GM13976 (cell line): ENCODE data around the gene DDR2.

Experiments used
- DNase-seq: peaks from one replicate; pipeline ENCODE4 v3.0.0; 2012; ENCODE audit warnings: low spot score
- in situ Hi-C: fragments of 300-500 bp; cut with MboI; formaldehyde crosslinking; loops from one replicate; pipeline ENCODE4 v1.12.0; 2022; ENCODE audit warnings: low sequenced_read_pairs, mixed read lengths, inconsistent platforms; ENCODE audit not compliant: unreplicated experiment
- TF ChIP-seq, protein P1 (sequence below): IDR thresholded peaks from 2 replicates; pipeline ENCODE4 v1.5.1; 2012; ENCODE audit warnings: borderline replicate concordance, mild to moderate bottlenecking; ENCODE audit not compliant: insufficient read depth; ENCODE audit errors: extremely low read depth, missing control alignments, control extremely low read depth

DDR2 gene

DNA sequence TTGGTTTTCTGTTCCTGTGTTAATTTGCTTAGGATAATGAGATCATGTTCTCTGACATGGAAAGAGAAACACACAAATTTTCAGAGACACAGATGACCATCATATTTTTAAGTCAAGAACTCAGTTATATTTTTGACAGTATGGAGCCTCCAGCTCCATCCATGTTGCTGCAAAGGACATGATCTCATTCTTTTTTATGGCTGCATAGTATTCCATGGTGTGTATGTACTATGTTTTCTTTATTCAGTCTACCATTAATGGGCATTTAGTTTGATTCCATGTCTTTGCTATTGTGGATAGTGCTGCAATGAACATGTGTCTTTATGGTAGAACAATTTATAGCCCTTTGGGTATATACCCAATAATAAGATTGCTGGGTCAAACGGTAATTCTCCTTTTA is 47.0 kb downstream of the DDR2 start:
- no peak for DNase-seq
- TF ChIP-seq, protein P1, sequence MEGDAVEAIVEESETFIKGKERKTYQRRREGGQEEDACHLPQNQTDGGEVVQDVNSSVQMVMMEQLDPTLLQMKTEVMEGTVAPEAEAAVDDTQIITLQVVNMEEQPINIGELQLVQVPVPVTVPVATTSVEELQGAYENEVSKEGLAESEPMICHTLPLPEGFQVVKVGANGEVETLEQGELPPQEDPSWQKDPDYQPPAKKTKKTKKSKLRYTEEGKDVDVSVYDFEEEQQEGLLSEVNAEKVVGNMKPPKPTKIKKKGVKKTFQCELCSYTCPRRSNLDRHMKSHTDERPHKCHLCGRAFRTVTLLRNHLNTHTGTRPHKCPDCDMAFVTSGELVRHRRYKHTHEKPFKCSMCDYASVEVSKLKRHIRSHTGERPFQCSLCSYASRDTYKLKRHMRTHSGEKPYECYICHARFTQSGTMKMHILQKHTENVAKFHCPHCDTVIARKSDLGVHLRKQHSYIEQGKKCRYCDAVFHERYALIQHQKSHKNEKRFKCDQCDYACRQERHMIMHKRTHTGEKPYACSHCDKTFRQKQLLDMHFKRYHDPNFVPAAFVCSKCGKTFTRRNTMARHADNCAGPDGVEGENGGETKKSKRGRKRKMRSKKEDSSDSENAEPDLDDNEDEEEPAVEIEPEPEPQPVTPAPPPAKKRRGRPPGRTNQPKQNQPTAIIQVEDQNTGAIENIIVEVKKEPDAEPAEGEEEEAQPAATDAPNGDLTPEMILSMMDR, result no peak
- in situ Hi-C loops, result no loop called here

DNA sequence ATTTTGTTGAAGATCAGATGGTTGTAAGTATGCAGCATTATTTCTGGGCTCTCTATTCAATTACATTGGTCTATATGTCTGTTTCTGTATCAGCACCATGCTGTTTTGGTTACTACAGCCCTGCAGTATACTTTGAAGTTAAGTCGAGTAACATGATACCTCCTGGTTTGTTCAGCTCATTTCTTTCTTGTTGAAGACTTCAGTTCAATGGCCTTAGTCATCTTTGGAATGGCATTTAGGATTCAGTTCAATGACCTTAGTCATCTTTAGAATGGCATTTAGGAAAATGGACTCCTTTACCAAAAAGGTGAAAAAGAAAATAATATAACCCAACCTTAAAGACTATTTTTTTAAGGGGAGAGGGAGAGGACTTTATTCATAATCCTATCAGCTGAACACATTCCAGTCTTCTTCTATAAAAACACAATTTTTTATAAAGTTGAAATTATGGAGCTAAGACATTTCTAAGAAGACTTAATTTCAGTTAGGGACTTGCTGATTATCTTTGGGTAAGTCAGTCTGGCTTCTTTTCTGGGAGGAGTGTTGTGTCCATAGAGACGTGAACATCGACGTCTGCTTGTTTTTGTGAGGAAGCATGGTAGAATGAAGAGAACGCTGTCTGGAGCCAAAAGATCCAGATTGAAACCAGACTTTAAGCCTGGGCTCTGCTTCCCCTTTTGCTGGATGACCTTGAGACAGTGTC is 48.3 kb downstream of the DDR2 start:
- in situ Hi-C loops, result no loop called here
- DNase-seq, result no peak

DNA sequence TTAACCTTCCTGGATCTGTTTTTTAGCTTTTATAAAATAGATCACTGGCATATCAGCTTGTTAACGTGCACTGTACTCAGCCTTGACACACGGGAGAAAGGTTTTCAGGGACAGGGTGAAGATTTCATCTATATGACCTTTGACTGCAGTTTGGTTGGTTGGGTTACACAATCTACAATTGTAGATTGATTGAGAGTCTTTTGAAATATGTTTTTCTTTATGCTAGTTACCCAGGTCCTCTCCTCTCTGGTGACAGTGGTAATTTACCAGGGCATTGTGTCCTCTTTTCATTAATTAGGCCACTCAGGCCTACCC is 48.8 kb downstream of the DDR2 start:
- no peak for DNase-seq
- TF ChIP-seq, protein P1, result no peak
- in situ Hi-C loops, result no loop called here

More for the DNA sequence above, 48.3 kb downstream of the DDR2 start:
- TF ChIP-seq, protein P1, result no peak

DNA sequence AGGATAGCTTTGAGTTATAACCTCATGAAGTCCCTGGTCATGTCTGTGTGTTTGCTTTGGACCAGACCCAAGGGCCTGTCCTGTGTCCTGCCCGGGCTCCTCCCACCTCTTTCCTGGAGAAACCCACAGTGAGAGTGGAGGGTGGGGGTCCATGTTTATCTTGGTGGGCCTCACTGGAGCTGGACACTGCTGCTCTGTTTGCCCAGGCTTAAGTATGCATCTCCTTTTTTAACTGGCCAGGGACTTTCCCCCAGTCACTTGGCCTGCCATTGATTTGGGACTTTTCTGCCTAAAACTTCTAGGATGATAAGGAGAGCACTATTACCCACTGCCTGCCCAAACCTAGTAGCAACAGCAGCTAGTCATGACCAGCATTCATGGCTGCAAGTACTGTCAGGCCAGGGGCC is 49.8 kb downstream of the DDR2 start:
- DNase-seq, result no peak
- TF ChIP-seq, protein P1, result no peak
- in situ Hi-C loops, result no loop called here

DNA sequence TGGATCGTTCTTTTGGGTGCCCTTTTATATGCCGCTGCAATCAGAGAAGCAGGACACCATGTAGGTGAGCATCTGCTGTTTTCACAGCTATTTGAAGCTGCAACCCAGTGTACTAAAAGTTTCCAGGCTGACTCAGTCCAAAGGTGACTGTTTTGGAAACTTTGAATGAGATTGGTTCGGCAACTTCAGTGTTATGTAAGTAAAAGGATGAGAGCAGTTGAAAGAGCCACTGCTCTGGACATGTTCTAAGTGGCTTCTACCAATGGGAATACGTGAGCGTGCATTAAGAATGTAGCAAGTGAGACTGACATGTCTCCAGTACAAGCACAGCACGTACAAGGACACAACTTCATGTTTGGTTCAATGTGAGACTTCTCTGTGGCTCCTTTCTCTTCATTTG is 55.6 kb downstream of the DDR2 start:
- TF ChIP-seq, protein P1, result no peak
- no peak for DNase-seq
- in situ Hi-C loops, result no loop called here

DNA sequence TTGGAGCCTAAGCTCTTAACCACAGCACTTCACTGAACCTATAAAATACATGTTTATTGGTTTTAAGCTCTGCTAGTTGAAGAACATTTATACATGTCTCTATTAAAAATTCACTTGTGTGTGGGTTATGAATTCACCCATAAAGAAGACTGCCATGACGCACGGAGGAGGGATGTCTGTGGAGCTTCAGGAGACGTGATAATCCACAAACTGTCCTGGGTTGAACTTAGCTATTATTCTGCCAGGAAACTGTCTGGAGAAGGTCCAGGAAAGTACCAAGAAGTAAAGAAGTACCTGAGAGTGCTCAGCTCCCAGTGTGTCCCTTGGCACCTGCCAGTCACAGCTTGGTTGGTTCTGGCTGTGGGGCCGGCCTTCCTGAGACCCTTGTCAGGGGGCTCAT is 56.3 kb downstream of the DDR2 start:
- TF ChIP-seq, protein P1, result no peak
- no peak for DNase-seq
- in situ Hi-C loops, result no loop called here
